ENCODE data around the gene KCNMA1. TPM values are rescaled to one million over a fixed set of nuclear protein-coding genes. Genes with fewer than 3 reads are reported as not detected.

KCNMA1 gene
- total and polyA plus RNA-seq, 8 donors: 2.8 to 21.1 (median 4.3) TPM

- no peak for TF ChIP-seq CTCF (IDR thresholded peaks at IDR 0.05)
- intact Hi-C loops (cut with DNase I): no loop called here
- Histone ChIP-seq H3K9me3 (no peaks in the 10 kb centered on the region), H3K27ac (no peak overlapping the region), H3K36me3 (no peaks in the 10 kb centered on the region), H3K4me3 (no peak overlapping the region), H3K27me3 (no peaks in the 10 kb centered on the region), H3K4me1 (peaks cover 0 to 8% of the 10 kb centered on the region in 2 donors)
- no peak for DNase-seq
- no peak for ATAC-seq
Measured at GRCh38 chr10:77015360-77015759, 622.2 kb downstream of the KCNMA1 start.

- DNase-seq (no peak), ATAC-seq (no peak)
- Histone ChIP-seq H3K27me3 (no peaks in the 10 kb centered on the region), H3K9me3 (no peaks in the 10 kb centered on the region), H3K4me1 (peaks cover 0 to 8% of the 10 kb centered on the region in 2 donors), H3K36me3 (no peaks in the 10 kb centered on the region), H3K4me3 (no peak overlapping the region), H3K27ac (peak overlapping the region in 1 of 2 donors; percentile 42)
- no peak for TF ChIP-seq CTCF (IDR thresholded peaks at IDR 0.05)
- intact Hi-C loops (cut with DNase I): no loop called here
Measured at GRCh38 chr10:77012812-77013500, 624.7 kb downstream of the KCNMA1 start.

- Histone ChIP-seq H3K9me3 (no peaks in the 10 kb centered on the region), H3K4me3 (no peak overlapping the region), H3K4me1 (peaks cover 0 to 8% of the 10 kb centered on the region in 2 donors), H3K27ac (peak overlapping the region; percentile 8 to 42), H3K36me3 (no peaks in the 10 kb centered on the region), H3K27me3 (no peaks in the 10 kb centered on the region)
- no peak for TF ChIP-seq CTCF (IDR thresholded peaks at IDR 0.05)
- ATAC-seq: no peak
- intact Hi-C loops (cut with DNase I): no loop called here
- DNase-seq: peak in 1 of 4 donors; percentile 28
Measured at GRCh38 chr10:77011874-77012811, 625.5 kb downstream of the KCNMA1 start.

GRCh38 chr10:77010430-77010829, 627.2 kb downstream of the KCNMA1 start:
- no peak for TF ChIP-seq CTCF (IDR thresholded peaks at IDR 0.05)
- no peak overlapping the region for H3K27ac ChIP-seq
- no peaks in the 10 kb centered on the region for H3K9me3 ChIP-seq
- DNase-seq (no peak), ATAC-seq (no peak)
- H3K4me3 ChIP-seq: no peak overlapping the region
- intact Hi-C loops (cut with DNase I): no loop called here
- H3K27me3 ChIP-seq: no peaks in the 10 kb centered on the region
- H3K36me3 ChIP-seq: no peaks in the 10 kb centered on the region
- H3K4me1 ChIP-seq: peaks cover 0 to 8% of the 10 kb centered on the region in 2 donors

- intact Hi-C loops (cut with DNase I): loop anchor here in 1 of 2 donors (10.0 kb wide), 1 partner anchor 1613 kb away; no protein-coding TSS in a partner anchor
Measured at GRCh38 chr10:77007834-77008233, 629.8 kb downstream of the KCNMA1 start.

More at GRCh38 chr10:77007834-77008233, 629.8 kb downstream of the KCNMA1 start:
- H3K27ac ChIP-seq: no peak overlapping the region
- ATAC-seq: no peak
- no peaks in the 10 kb centered on the region for H3K9me3 ChIP-seq
- DNase-seq: no peak
- TF ChIP-seq CTCF (IDR thresholded peaks at IDR 0.05): no peak
- H3K36me3 ChIP-seq: no peaks in the 10 kb centered on the region
- H3K27me3 ChIP-seq: no peaks in the 10 kb centered on the region
- H3K4me3 ChIP-seq: no peak overlapping the region
- H3K4me1 ChIP-seq: peaks cover 0 to 8% of the 10 kb centered on the region in 2 donors

Data from left lung (tissue), 10 donors.